GM23338 (cell line): ENCODE data around the gene ARID3B.

Experiments
- EZH2 ChIP-seq: fragments of 200-600 bp; sonication (generic); IDR thresholded peaks from one replicate; pipeline ENCODE4 v1.8.0; 2017; ENCODE audit warnings: antibody characterized with exemption, mild to moderate bottlenecking, low read depth; ENCODE audit not compliant: unreplicated experiment
- EZH2phosphoT487 ChIP-seq: fragments of 200-600 bp; sonication (generic); IDR thresholded peaks from one replicate; pipeline ENCODE4 v1.8.1; 2018; ENCODE audit warnings: antibody characterized with exemption; ENCODE audit not compliant: unreplicated experiment
- POLR2AphosphoS5 ChIP-seq: IDR thresholded peaks from 2 replicates; pipeline ENCODE4 v1.6.1; 2016; ENCODE audit warnings: antibody characterized with exemption, low read depth
- REST ChIP-seq: IDR thresholded peaks from one replicate; pipeline ENCODE4 v1.6.1; 2018; ENCODE audit warnings: antibody characterized with exemption; ENCODE audit not compliant: unreplicated experiment
- STAT1 ChIP-seq: IDR thresholded peaks from one replicate; pipeline ENCODE4 v1.6.1; 2016; ENCODE audit warnings: antibody characterized with exemption; ENCODE audit not compliant: unreplicated experiment
- ZNF114 ChIP-seq: fragments of 250-450 bp; sonication (Bioruptor Pico); IDR thresholded peaks from 2 replicates; pipeline ENCODE4 v1.5.0; 2020; ENCODE audit warnings: mild to moderate bottlenecking, moderate library complexity
- TF ChIP-seq, protein P1 (sequence below), 2 experiments: fragments of 200-600 bp in 1 of 2; sonication (generic) in 1 of 2; conservative IDR thresholded peaks; 2 replicates each; pipeline versions ENCODE4 v1.5.1 to v1.6.1; 2016 to 2017; ENCODE audit warnings: antibody characterized with exemption in 2 of 2, low read depth in 2 of 2, mild to moderate bottlenecking in 2 of 2, moderate library complexity in 1 of 2
- TF ChIP-seq, protein P2 (sequence below): fragments of 250-450 bp; sonication (Bioruptor Pico); IDR thresholded peaks from 2 replicates; pipeline ENCODE4 v1.5.0; 2020; ENCODE audit warnings: mild to moderate bottlenecking, moderate library complexity

- TF ChIP-seq, protein P1, sequence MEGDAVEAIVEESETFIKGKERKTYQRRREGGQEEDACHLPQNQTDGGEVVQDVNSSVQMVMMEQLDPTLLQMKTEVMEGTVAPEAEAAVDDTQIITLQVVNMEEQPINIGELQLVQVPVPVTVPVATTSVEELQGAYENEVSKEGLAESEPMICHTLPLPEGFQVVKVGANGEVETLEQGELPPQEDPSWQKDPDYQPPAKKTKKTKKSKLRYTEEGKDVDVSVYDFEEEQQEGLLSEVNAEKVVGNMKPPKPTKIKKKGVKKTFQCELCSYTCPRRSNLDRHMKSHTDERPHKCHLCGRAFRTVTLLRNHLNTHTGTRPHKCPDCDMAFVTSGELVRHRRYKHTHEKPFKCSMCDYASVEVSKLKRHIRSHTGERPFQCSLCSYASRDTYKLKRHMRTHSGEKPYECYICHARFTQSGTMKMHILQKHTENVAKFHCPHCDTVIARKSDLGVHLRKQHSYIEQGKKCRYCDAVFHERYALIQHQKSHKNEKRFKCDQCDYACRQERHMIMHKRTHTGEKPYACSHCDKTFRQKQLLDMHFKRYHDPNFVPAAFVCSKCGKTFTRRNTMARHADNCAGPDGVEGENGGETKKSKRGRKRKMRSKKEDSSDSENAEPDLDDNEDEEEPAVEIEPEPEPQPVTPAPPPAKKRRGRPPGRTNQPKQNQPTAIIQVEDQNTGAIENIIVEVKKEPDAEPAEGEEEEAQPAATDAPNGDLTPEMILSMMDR (conservative IDR thresholded peaks at IDR 0.05; ENCODE audit: low read depth in 2 of 2): no peak
- no peak for TF ChIP-seq POLR2AphosphoS5
- no peak for TF ChIP-seq EZH2
- no peak for TF ChIP-seq REST
- no peak for TF ChIP-seq EZH2phosphoT487
- no peak for TF ChIP-seq ZNF114 (CRISPR knock-in tag)
- TF ChIP-seq STAT1: no peak
- TF ChIP-seq, protein P2, sequence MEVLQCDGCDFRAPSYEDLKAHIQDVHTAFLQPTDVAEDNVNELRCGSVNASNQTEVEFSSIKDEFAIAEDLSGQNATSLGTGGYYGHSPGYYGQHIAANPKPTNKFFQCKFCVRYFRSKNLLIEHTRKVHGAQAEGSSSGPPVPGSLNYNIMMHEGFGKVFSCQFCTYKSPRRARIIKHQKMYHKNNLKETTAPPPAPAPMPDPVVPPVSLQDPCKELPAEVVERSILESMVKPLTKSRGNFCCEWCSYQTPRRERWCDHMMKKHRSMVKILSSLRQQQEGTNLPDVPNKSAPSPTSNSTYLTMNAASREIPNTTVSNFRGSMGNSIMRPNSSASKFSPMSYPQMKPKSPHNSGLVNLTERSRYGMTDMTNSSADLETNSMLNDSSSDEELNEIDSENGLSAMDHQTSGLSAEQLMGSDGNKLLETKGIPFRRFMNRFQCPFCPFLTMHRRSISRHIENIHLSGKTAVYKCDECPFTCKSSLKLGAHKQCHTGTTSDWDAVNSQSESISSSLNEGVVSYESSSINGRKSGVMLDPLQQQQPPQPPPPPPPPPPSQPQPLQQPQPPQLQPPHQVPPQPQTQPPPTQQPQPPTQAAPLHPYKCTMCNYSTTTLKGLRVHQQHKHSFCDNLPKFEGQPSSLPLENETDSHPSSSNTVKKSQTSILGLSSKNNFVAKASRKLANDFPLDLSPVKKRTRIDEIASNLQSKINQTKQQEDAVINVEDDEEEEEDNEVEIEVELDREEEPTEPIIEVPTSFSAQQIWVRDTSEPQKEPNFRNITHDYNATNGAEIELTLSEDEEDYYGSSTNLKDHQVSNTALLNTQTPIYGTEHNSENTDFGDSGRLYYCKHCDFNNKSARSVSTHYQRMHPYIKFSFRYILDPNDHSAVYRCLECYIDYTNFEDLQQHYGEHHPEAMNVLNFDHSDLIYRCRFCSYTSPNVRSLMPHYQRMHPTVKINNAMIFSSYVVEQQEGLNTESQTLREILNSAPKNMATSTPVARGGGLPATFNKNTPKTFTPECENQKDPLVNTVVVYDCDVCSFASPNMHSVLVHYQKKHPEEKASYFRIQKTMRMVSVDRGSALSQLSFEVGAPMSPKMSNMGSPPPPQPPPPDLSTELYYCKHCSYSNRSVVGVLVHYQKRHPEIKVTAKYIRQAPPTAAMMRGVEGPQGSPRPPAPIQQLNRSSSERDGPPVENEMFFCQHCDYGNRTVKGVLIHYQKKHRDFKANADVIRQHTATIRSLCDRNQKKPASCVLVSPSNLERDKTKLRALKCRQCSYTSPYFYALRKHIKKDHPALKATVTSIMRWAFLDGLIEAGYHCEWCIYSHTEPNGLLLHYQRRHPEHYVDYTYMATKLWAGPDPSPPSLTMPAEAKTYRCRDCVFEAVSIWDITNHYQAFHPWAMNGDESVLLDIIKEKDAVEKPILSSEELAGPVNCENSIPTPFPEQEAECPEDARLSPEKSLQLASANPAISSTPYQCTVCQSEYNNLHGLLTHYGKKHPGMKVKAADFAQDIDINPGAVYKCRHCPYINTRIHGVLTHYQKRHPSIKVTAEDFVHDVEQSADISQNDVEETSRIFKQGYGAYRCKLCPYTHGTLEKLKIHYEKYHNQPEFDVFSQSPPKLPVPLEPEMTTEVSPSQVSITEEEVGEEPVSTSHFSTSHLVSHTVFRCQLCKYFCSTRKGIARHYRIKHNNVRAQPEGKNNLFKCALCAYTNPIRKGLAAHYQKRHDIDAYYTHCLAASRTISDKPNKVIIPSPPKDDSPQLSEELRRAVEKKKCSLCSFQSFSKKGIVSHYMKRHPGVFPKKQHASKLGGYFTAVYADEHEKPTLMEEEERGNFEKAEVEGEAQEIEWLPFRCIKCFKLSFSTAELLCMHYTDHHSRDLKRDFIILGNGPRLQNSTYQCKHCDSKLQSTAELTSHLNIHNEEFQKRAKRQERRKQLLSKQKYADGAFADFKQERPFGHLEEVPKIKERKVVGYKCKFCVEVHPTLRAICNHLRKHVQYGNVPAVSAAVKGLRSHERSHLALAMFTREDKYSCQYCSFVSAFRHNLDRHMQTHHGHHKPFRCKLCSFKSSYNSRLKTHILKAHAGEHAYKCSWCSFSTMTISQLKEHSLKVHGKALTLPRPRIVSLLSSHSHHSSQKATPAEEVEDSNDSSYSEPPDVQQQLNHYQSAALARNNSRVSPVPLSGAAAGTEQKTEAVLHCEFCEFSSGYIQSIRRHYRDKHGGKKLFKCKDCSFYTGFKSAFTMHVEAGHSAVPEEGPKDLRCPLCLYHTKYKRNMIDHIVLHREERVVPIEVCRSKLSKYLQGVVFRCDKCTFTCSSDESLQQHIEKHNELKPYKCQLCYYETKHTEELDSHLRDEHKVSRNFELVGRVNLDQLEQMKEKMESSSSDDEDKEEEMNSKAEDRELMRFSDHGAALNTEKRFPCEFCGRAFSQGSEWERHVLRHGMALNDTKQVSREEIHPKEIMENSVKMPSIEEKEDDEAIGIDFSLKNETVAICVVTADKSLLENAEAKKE: no peak
Observed at GRCh38 chr15:74504836-74505235, 36.2 kb upstream of the ARID3B start.
